Heart right ventricle (tissue), 16 donors: ENCODE results near the gene C3. TPM values are rescaled to one million over a fixed set of nuclear protein-coding genes. Genes with fewer than 3 reads are reported as not detected.
A peak's percentile ranks its signal among the peaks of the same experiment; 100 is the strongest.

Experiments
- ATAC-seq, 8 donors: fragments of 200-7000 bp; cut with Tn5 transposase; one replicate each; pipeline ENCODE4 v1.9.1; 2020; ENCODE audit warnings: mild to moderate bottlenecking in 8 of 8, moderate library complexity in 8 of 8, moderate number of reproducible peaks in 1 of 8
- DNase-seq, 2 donors: peaks; one replicate each; pipeline ENCODE4 v3.0.0-alpha.2; 2020
- H3K27ac ChIP-seq, 10 donors: fragments of 200-600 bp; sonication (generic) in 2 of 10; one replicate each; pipeline versions ENCODE4 v1.5.0 to v1.8.0; 2020 to 2022; ENCODE audit warnings: mild to moderate bottlenecking in 3 of 10
- H3K27me3 ChIP-seq, 7 donors: fragments of 200-600 bp; one replicate each; pipeline ENCODE4 v1.8.0; 2021 to 2022; ENCODE audit warnings: mild to moderate bottlenecking in 2 of 7
- H3K36me3 ChIP-seq, 9 donors: fragments of 200-600 bp; sonication (generic) in 1 of 9; one replicate each; pipeline versions ENCODE4 v1.5.0 to v1.8.0; 2020 to 2022; ENCODE audit warnings: mild to moderate bottlenecking in 2 of 9
- H3K4me1 ChIP-seq, 9 donors: fragments of 200-600 bp; sonication (generic) in 1 of 9; one replicate each; pipeline versions ENCODE4 v1.5.0 to v1.8.0; 2020 to 2022; ENCODE audit warnings: mild to moderate bottlenecking in 4 of 9
- H3K4me3 ChIP-seq, 10 donors: fragments of 200-600 bp; sonication (generic) in 2 of 10; one replicate each; pipeline versions ENCODE4 v1.5.0 to v1.8.0; 2020 to 2022; ENCODE audit warnings: mild to moderate bottlenecking in 7 of 10, moderate library complexity in 2 of 10
- H3K9me3 ChIP-seq, 11 donors: fragments of 200-600 bp in 10 of 11; sonication (generic) in 2 of 11; one replicate each; pipeline versions ENCODE4 v1.5.0 to v1.8.0; 2013 to 2022; ENCODE audit warnings: mild to moderate bottlenecking in 2 of 11, control low read depth in 1 of 11, moderate library complexity in 1 of 11
- CTCF ChIP-seq, 9 donors: fragments of 200-600 bp; sonication (generic) in 2 of 9; IDR thresholded peaks; one replicate each; pipeline versions ENCODE4 v1.5.0 to v1.8.0; 2021 to 2022; ENCODE audit warnings: antibody characterized with exemption in 9 of 9, mild to moderate bottlenecking in 5 of 9, moderate library complexity in 1 of 9
- WGBS, 2 donors: extraction: QIAGEN DNeasy Blood & Tissue Kit; methylation state at CpG; one replicate each; pipeline ENCODE4 v1.1.7; 2013; ENCODE audit warnings: inconsistent platforms in 1 of 2; 5-methylcytosine and 5-hydroxymethylcytosine counted together
- intact Hi-C, 10 donors: fragments of 100-400 bp; cut with DNase I; formaldehyde crosslinking; loops; one replicate each; pipeline versions ENCODE4 v1.11.1 to v1.14.2; 2022
- polyA plus RNA-seq, 2 donors: library from polyadenylated mRNA; stranded (reverse); fragments of 200-250 nt; gene quantifications; one replicate each; pipeline ENCODE4 v1.2.3, GENCODE V29; 2013
- total RNA-seq, 10 donors: library from RNA; stranded (reverse); fragmentation: NEBNext Ultra II Directional in 3 of 10; extraction: Animal tissue kit (Norgen Biotek cat#: 25700) in 3 of 10; gene quantifications; one replicate each; pipeline versions ENCODE4 v1.2.1 to v1.2.4, GENCODE V29; 2021 to 2023
- donor health status: Arrhythmogenic right ventricular cardiomyopathy.
- donor health status: ischemic (EF 13 %, LVEDD 7.1; RV severe dilation, severe dysfunction).
- donor health status: healthy with polysubstance abuse.
- donor health status: DM: no; HTN: yes; CAD: no.
- donor health status: DM: no; HTN: no; CAD: no.
- donor health status: ischemic (EF 25% LVEDD 6.9; RV normal size, moderate dysfunction).
- donor health status: ischemic (EF 25% LVEDD 5.7; RV mildly dilated, moderate dysfunction).
- donor health status: healthy.
- donor health status: DM: yes; HTN: yes; CAD: no.
- donor health status: Ischemic cardiomyopathy.
- donor health status: ischemic (EF 35%, LVEDD 5.7; RV mildly dilated, moderate dysfunction).
- donor health status: nonischemic (EF 11% LVEDD 7.7; RV severe dilation, severe dysfunction).
- donor health status: DM: yes; HTN: yes; CAD: no.
- donor health status: PGD.
- donor health status: ischemic (EF 29% LVEDD 5.4; RV normal size, mild dysfunction).
- donor health status: nonischemic (EF 23%, LVEDD 6.1; RV moderate dilation, normal function).

The C3 gene
- total and polyA plus RNA-seq, 12 donors: 23.0 to 475 (median 170) TPM

- DNase-seq (no peak), ATAC-seq (peak in 3 of 8 donors; percentile 4 to 51 (median 16))
- H3K4me3 ChIP-seq: peak overlapping the region in 5 of 10 donors; percentile 4 to 42 (median 31)
- no peaks in the 10 kb centered on the region for H3K36me3 ChIP-seq
- intact Hi-C loops: no loop called here
- H3K27ac ChIP-seq: no peak overlapping the region
- H3K4me1 ChIP-seq: peaks cover 0 to 33% (median 0%) of the 10 kb centered on the region in 9 donors
- H3K9me3 ChIP-seq: no peaks in the 10 kb centered on the region
- H3K27me3 ChIP-seq: peaks cover 0 to 23% (median 3%) of the 10 kb centered on the region in 7 donors
- WGBS, 2 donors: 75 to 76% methylated on average over 21 of the region's 21 CpGs
- no peak for TF ChIP-seq CTCF (IDR thresholded peaks at IDR 0.05)
Observed at GRCh38 chr19:6718741-6719539, 1.5 kb downstream of the C3 start.

GRCh38 chr19:6718111-6718740, 2.2 kb downstream of the C3 start:
- H3K4me1 ChIP-seq: peaks cover 0 to 26% (median 0%) of the 10 kb centered on the region in 9 donors

GRCh38 chr19:6717441-6717971, 2.9 kb downstream of the C3 start:
- intact Hi-C loops: no loop called here
- peaks cover 0 to 25% (median 3%) of the 10 kb centered on the region in 7 donors for H3K27me3 ChIP-seq
- H3K4me3 ChIP-seq: no peak overlapping the region
- ATAC-seq (no peak), DNase-seq (no peak)
- peaks cover 0 to 19% (median 0%) of the 10 kb centered on the region in 9 donors for H3K4me1 ChIP-seq
- no peak for TF ChIP-seq CTCF (IDR thresholded peaks at IDR 0.05)
- no peak overlapping the region for H3K27ac ChIP-seq
- peaks cover 0 to under 1% (median 0%) of the 10 kb centered on the region in 9 donors for H3K36me3 ChIP-seq
- WGBS, 2 donors: 72 to 87% methylated on average over 4 of the region's 4 CpGs
- H3K9me3 ChIP-seq: no peaks in the 10 kb centered on the region

More at GRCh38 chr19:6718111-6718740, 2.2 kb downstream of the C3 start:
- Histone ChIP-seq H3K27ac (no peak overlapping the region), H3K9me3 (no peaks in the 10 kb centered on the region), H3K27me3 (peaks cover 0 to 25% (median 3%) of the 10 kb centered on the region in 7 donors), H3K4me3 (no peak overlapping the region), H3K36me3 (no peaks in the 10 kb centered on the region)
- intact Hi-C loops: no loop called here
- no peak for TF ChIP-seq CTCF (IDR thresholded peaks at IDR 0.05)
- ATAC-seq (no peak), DNase-seq (no peak)
- WGBS, 2 donors: 66 to 74% methylated on average over 23 of the region's 23 CpGs

GRCh38 chr19:6717036-6717435, 3.4 kb downstream of the C3 start:
- Histone ChIP-seq H3K27me3 (peaks cover 0 to 25% (median 3%) of the 10 kb centered on the region in 7 donors), H3K27ac (no peak overlapping the region), H3K36me3 (peaks cover 0 to 4% (median 0%) of the 10 kb centered on the region in 9 donors), H3K9me3 (no peaks in the 10 kb centered on the region), H3K4me3 (no peak overlapping the region), H3K4me1 (peaks cover 0 to 14% (median 0%) of the 10 kb centered on the region in 9 donors)
- TF ChIP-seq CTCF (IDR thresholded peaks at IDR 0.05): no peak
- intact Hi-C loops: no loop called here
- WGBS, 2 donors: 65 to 68% methylated on average over 10 of the region's 10 CpGs
- ATAC-seq: no peak
- no peak for DNase-seq
